Mesenchymal stem cell (in vitro differentiated cells and primary cell): Measurements from ENCODE around the gene ZNF660.
"Not testable (repeated sequence)": the region's sequence is repeated elsewhere in the genome, so short reads cannot be mapped to it uniquely, and the experiment has no call there.

Experiments
- DNase-seq: peaks from one replicate; pipeline ENCODE4 v3.0.0-alpha.2; 2013
- H2AFZ ChIP-seq: one replicate; pipeline ENCODE4 v1.6.1; 2013; ENCODE audit warnings: low read depth, mild to moderate bottlenecking, control low read depth, inconsistent platforms, low read length, moderate library complexity
- H2AK5ac ChIP-seq: 2 replicates; pipeline ENCODE4 v1.6.1; 2013; ENCODE audit warnings: low read length, moderate library complexity, mild to moderate bottlenecking, inconsistent platforms; ENCODE audit not compliant: severe bottlenecking
- H2BK120ac ChIP-seq: one replicate; pipeline ENCODE4 v1.6.1; 2013; ENCODE audit warnings: low read depth, mild to moderate bottlenecking, inconsistent platforms, low read length, moderate library complexity
- H2BK12ac ChIP-seq, 2 experiments: one replicate each; pipeline ENCODE4 v1.6.1; 2013; ENCODE audit warnings: inconsistent platforms in 2 of 2, low read length in 2 of 2, mild to moderate bottlenecking in 2 of 2, moderate library complexity in 2 of 2, control low read depth in 1 of 2
- H2BK15ac ChIP-seq: one replicate; pipeline ENCODE4 v1.6.1; 2013; ENCODE audit warnings: mild to moderate bottlenecking, low read depth, inconsistent platforms; ENCODE audit not compliant: poor library complexity, severe bottlenecking
- H2BK5ac ChIP-seq: 2 replicates; pipeline ENCODE4 v1.6.1; 2013; ENCODE audit warnings: low read depth, mild to moderate bottlenecking, low read length, control low read depth, inconsistent platforms; ENCODE audit not compliant: poor library complexity, severe bottlenecking
- H3K14ac ChIP-seq, 2 experiments: one replicate each; pipeline ENCODE4 v1.6.1; 2013; ENCODE audit warnings: inconsistent platforms in 2 of 2, low read length in 2 of 2, control low read depth in 1 of 2, mild to moderate bottlenecking in 1 of 2, moderate library complexity in 1 of 2
- H3K18ac ChIP-seq, 2 experiments: one replicate each; pipeline ENCODE4 v1.6.1; 2013; ENCODE audit warnings: inconsistent platforms in 2 of 2, low read length in 2 of 2, control low read depth in 1 of 2, low read depth in 1 of 2, mild to moderate bottlenecking in 1 of 2
- H3K23ac ChIP-seq, 2 experiments: one replicate each; pipeline ENCODE4 v1.6.1; 2013; ENCODE audit warnings: inconsistent platforms in 2 of 2, low read length in 2 of 2, mild to moderate bottlenecking in 2 of 2, moderate library complexity in 2 of 2, control low read depth in 1 of 2
- H3K27ac ChIP-seq: 2 replicates; pipeline ENCODE4 v1.5.1; 2013; ENCODE audit warnings: mild to moderate bottlenecking, moderate library complexity, low read length, control low read depth, inconsistent platforms; ENCODE audit not compliant: poor library complexity, severe bottlenecking
- H3K27me3 ChIP-seq, 2 experiments: 2 replicates each; pipeline versions ENCODE4 v1.6.1 to v1.7.0; 2013; ENCODE audit warnings: low read length in 2 of 2, mild to moderate bottlenecking in 2 of 2, moderate library complexity in 2 of 2, control low read depth in 1 of 2, inconsistent platforms in 1 of 2; ENCODE audit not compliant: control insufficient read depth in 1 of 2, insufficient read depth in 1 of 2
- H3K36me3 ChIP-seq, 2 experiments: 2 replicates each; pipeline versions ENCODE4 v1.6.1 to v1.7.0; 2013; ENCODE audit warnings: low read length in 2 of 2, control low read depth in 1 of 2, inconsistent platforms in 1 of 2, low read depth in 1 of 2, mild to moderate bottlenecking in 1 of 2; ENCODE audit not compliant: insufficient read depth in 2 of 2, control insufficient read depth in 1 of 2
- H3K4ac ChIP-seq, 2 experiments: one replicate each; pipeline ENCODE4 v1.6.1; 2013; ENCODE audit warnings: inconsistent platforms in 2 of 2, low read length in 2 of 2, mild to moderate bottlenecking in 2 of 2, moderate library complexity in 2 of 2, control low read depth in 1 of 2, low read depth in 1 of 2
- H3K4me1 ChIP-seq: 2 replicates; pipeline ENCODE4 v1.6.1; 2013; ENCODE audit warnings: low read depth, low read length, control low read depth; ENCODE audit not compliant: control insufficient read depth, insufficient read depth
- H3K4me2 ChIP-seq: 2 replicates; pipeline ENCODE4 v1.6.1; 2013; ENCODE audit warnings: low read length, mild to moderate bottlenecking, inconsistent platforms; ENCODE audit not compliant: poor library complexity, severe bottlenecking
- H3K4me3 ChIP-seq, 2 experiments: 2 replicates each; pipeline versions ENCODE4 v1.5.1 to v1.7.0; 2013; ENCODE audit warnings: low read length in 2 of 2, mild to moderate bottlenecking in 2 of 2, control low read depth in 1 of 2, low read depth in 1 of 2; ENCODE audit not compliant: insufficient read depth in 1 of 2
- H3K79me1 ChIP-seq: replicated peaks from 2 replicates; pipeline ENCODE4 v1.6.1; 2013; ENCODE audit warnings: mild to moderate bottlenecking, control low read depth, low read length, inconsistent platforms; ENCODE audit not compliant: poor library complexity, severe bottlenecking
- H3K9ac ChIP-seq: 2 replicates; pipeline ENCODE4 v1.7.0; 2013; ENCODE audit warnings: mild to moderate bottlenecking, low read length, moderate library complexity
- H3K9me3 ChIP-seq: 2 replicates; pipeline ENCODE4 v1.7.0; 2013; ENCODE audit warnings: mild to moderate bottlenecking, low read length; ENCODE audit not compliant: control insufficient read depth
- H4K8ac ChIP-seq: one replicate; pipeline ENCODE4 v1.6.1; 2013; ENCODE audit warnings: inconsistent platforms, mild to moderate bottlenecking, low read length, moderate library complexity
- H4K91ac ChIP-seq: one replicate; pipeline ENCODE4 v1.6.1; 2013; ENCODE audit warnings: mild to moderate bottlenecking, low read length, inconsistent platforms
- WGBS: methylation state at CpG from one replicate; pipeline ENCODE4 v1.1.7; 2013; ENCODE audit warnings: mixed read lengths; 5-methylcytosine and 5-hydroxymethylcytosine counted together

Gene ZNF660

GRCh38 chr3:44577354-44577952 is 7.3 kb upstream of the ZNF660 start:
- not testable (repeated sequence) for H3K4ac ChIP-seq, H2AFZ ChIP-seq, H3K18ac ChIP-seq, H2BK120ac ChIP-seq, H3K9ac ChIP-seq, H3K4me1 ChIP-seq, H3K23ac ChIP-seq, H3K4me3 ChIP-seq, H2AK5ac ChIP-seq, H2BK15ac ChIP-seq, H3K79me1 ChIP-seq, H2BK5ac ChIP-seq, H4K8ac ChIP-seq, H4K91ac ChIP-seq, DNase-seq, H3K27ac ChIP-seq, H3K4me2 ChIP-seq, H3K27me3 ChIP-seq, H3K14ac ChIP-seq, H2BK12ac ChIP-seq
- Histone ChIP-seq H3K9me3 (peaks cover 22% of the 10 kb centered on the region), H3K36me3 (peaks cover 0 to 31% of the 10 kb centered on the region in 2 experiments)
- WGBS, result 86% methylated on average over 11 of the region's 11 CpGs

GRCh38 chr3:44578316-44578715 is 6.4 kb upstream of the ZNF660 start:
- not testable (repeated sequence) for H3K4me3 ChIP-seq, H3K27ac ChIP-seq, H3K79me1 ChIP-seq, H3K14ac ChIP-seq, H3K4ac ChIP-seq, H2BK15ac ChIP-seq, H2BK12ac ChIP-seq, H3K18ac ChIP-seq, H3K23ac ChIP-seq, H2BK120ac ChIP-seq, H2AFZ ChIP-seq, DNase-seq, H3K9ac ChIP-seq, H3K4me1 ChIP-seq, H2AK5ac ChIP-seq, H4K91ac ChIP-seq, H3K4me2 ChIP-seq, H2BK5ac ChIP-seq, H4K8ac ChIP-seq, H3K27me3 ChIP-seq
- peaks cover 0 to 30% of the 10 kb centered on the region in 2 experiments for H3K36me3 ChIP-seq
- H3K9me3 ChIP-seq, result peaks cover 15% of the 10 kb centered on the region
- 91% methylated on average over 22 of the region's 22 CpGs for WGBS

GRCh38 chr3:44578924-44579515 is 5.7 kb upstream of the ZNF660 start:
- H4K8ac ChIP-seq, H3K27ac ChIP-seq, H2AK5ac ChIP-seq, H3K23ac ChIP-seq, H2BK12ac ChIP-seq, H2AFZ ChIP-seq, H3K4me2 ChIP-seq, H3K14ac ChIP-seq, H3K9ac ChIP-seq, H3K79me1 ChIP-seq, H2BK5ac ChIP-seq, H4K91ac ChIP-seq, H3K4me3 ChIP-seq, H3K4ac ChIP-seq, H2BK120ac ChIP-seq, H3K18ac ChIP-seq, DNase-seq, H3K9me3 ChIP-seq, H3K27me3 ChIP-seq, H3K4me1 ChIP-seq, H2BK15ac ChIP-seq: not testable (repeated sequence)
- 98% methylated on average over 37 of the region's 37 CpGs for WGBS
- peaks cover 0 to 30% of the 10 kb centered on the region in 2 experiments for H3K36me3 ChIP-seq

- H2AK5ac ChIP-seq, H2BK12ac ChIP-seq, H3K4me3 ChIP-seq, H3K4ac ChIP-seq, H4K91ac ChIP-seq, H3K23ac ChIP-seq, H3K18ac ChIP-seq, H2BK120ac ChIP-seq, H3K4me1 ChIP-seq, DNase-seq, H3K27ac ChIP-seq, H3K14ac ChIP-seq, H3K9ac ChIP-seq, H3K9me3 ChIP-seq, H3K27me3 ChIP-seq, H2BK5ac ChIP-seq, H4K8ac ChIP-seq, H2AFZ ChIP-seq, H3K4me2 ChIP-seq, H2BK15ac ChIP-seq, H3K79me1 ChIP-seq: not testable (repeated sequence)
- 95% methylated on average over 10 of the region's 15 CpGs for WGBS
- H3K36me3 ChIP-seq, result peaks cover 0 to 30% of the 10 kb centered on the region in 2 experiments
Observed at GRCh38 chr3:44579749-44580148, 5.0 kb upstream of the ZNF660 start.
